ENCODE data around the gene AOX1.

DNA sequence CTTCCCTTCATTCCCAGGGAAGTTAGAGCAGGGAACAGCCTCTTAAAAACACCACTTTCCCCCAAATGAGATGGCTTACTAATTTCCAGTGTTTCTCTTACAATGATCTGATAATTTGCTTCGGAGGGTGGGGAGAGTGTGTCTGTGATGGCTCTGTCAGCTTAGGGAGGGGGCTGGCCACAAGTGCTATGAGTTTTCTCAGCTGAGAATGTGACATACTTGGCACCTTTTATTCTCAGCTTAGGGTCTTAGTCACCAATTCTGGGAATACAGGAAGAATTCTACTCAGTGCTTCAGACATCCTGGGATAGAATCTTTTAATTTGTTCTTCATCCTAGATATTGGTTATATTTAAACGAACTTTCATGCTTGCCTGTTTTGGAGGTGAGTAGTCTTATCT, 64.4 kb downstream of the AOX1 start:
- no peak for TF ChIP-seq EZH2phosphoT487 (IDR thresholded peaks at IDR 0.05; ENCODE audit: low read length)
- TF ChIP-seq, protein P1, sequence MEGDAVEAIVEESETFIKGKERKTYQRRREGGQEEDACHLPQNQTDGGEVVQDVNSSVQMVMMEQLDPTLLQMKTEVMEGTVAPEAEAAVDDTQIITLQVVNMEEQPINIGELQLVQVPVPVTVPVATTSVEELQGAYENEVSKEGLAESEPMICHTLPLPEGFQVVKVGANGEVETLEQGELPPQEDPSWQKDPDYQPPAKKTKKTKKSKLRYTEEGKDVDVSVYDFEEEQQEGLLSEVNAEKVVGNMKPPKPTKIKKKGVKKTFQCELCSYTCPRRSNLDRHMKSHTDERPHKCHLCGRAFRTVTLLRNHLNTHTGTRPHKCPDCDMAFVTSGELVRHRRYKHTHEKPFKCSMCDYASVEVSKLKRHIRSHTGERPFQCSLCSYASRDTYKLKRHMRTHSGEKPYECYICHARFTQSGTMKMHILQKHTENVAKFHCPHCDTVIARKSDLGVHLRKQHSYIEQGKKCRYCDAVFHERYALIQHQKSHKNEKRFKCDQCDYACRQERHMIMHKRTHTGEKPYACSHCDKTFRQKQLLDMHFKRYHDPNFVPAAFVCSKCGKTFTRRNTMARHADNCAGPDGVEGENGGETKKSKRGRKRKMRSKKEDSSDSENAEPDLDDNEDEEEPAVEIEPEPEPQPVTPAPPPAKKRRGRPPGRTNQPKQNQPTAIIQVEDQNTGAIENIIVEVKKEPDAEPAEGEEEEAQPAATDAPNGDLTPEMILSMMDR (IDR thresholded peaks at IDR 0.05; ENCODE audit: low read length), result no peak
- TF ChIP-seq EZH2 (optimal IDR thresholded peaks at IDR 0.05; ENCODE audit: low read depth, low read length), result no peak

All from MM.1S (cell line).